SKM-1 (cell line): Measurements from ENCODE around the gene HIVEP3.

Experiments
- DNase-seq: peaks from one replicate; lab custom pipeline; 2025; ENCODE audit not compliant: unreplicated experiment; lab: John Stamatoyannopoulos, UW

The HIVEP3 gene

DNA sequence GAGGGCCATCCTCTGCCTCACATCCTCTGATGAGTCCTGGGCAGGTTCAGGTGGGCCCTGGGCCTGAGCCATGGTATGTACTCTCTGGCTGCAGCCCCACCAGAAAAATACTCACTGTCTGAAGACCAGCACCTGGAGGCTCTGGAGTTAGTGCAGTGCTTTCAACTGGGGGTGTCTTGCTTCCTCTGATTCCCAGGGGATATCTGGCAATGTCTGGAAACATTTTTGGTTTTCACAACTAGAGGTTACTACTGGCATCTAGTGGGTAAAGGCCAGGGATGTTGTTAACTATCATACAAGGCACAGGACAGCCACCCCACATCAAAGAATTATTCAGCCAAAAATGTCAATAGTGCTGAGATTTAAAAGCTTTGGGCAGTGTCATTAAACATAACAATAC, 152.7 kb downstream of the HIVEP3 start:
- DNase-seq: no peak

DNA sequence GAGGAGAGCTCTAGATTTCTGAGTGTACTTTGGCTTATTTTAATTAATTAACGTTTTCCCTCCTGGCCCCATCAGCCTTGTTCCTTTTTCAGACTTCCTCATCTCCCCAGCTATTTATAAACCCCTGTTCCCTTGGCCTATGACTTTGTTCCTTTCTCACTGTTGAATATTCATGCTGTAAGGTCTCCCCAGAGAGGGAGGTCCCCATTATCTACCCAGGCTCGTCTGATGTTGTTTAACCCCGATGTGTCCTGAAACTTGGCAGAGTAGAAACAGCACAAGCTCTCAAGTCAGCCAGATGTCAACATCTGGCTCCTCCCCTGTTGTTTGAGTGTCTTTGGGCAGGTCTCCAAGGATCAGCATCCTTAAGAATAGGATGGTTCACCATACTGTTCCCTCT, 153.6 kb downstream of the HIVEP3 start:
- DNase-seq: peak; percentile 92

DNA sequence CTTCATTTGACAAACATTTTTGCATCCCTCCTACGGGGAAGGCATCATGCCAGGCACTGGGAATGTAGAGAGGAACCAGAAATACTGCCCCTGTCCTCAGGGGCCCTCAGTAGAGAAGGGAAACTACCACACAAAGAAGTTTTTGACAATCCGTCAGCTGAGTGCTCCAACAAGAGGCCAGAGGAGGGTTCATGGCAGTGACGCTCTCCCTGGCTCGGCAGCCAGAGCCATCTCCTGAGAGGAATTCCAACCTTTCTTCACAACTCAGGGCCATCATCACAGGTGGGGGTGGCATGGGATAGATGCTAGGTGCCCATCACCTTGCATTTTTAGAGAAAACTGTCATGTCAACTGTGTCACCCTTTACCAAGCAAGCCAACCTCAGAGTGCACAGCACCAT, 154.1 kb downstream of the HIVEP3 start:
- peak; percentile 21 for DNase-seq

DNA sequence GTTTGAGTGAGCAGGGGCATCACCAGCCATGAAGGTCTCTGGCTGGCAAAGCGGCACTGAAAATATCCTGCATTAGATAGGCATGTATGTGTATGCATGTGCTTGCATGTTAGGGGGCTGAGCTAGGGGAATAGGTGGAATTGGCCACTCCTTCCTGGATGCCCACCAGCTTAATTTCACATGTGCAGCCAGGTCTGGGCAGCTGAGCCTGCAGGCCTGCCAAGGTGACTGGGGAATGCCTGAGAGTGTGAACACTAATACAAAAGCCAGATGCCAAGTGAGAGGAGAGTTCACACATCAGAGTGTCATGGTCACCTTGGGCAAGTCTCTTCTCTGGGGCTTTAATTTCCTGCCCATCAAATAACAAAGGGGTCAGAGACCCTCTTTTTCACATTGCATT, 155.9 kb downstream of the HIVEP3 start:
- no peak for DNase-seq

DNA sequence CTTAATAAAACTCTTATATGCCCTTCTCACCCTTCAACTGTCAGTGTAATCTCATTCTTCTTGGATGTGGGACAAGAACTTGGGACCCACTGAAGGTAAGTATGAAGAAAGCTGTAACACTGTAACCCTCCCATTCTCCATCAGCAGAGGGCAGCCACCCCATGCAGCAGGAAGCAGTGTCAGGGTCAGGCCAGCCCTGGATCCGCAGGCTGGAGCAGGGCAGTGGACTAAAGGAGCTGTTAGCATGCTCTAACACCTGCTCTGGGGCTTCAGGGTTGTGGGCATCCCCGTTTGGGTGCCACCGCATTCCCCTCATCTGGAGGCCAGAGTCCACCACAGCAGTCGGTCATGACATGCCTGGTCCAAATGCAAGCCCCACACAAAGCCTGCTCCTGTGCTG, 156.5 kb downstream of the HIVEP3 start:
- DNase-seq: no peak

DNA sequence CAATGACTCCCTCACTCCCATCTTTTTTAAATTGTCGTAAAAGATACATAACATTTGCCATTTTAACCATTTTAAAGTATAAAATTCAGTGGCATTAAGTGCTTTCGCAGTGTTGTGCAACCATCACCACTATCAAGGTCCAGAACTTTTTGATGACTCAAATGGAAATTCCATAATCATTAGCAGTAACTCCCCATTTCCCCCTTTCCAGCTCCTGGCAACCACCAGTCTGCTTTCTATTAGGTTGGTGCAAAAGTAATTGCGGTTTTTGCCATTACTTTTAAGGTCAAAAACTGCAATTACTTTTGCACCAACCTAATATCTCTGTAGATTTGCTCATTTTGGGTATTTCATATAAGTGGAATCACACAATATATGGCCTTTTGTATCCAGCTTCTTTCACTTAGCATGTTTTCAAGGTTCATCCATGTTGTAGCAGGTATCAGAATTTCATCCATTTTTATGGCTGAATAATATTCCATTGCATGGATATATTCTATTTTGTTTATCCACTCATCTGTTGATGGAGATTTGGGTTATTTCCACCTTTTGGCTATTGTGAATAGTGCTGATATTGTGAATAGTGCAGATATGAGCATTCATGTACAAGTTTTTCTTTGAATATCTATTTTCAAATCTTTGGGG, 159.7 kb downstream of the HIVEP3 start:
- DNase-seq: no peak

DNA sequence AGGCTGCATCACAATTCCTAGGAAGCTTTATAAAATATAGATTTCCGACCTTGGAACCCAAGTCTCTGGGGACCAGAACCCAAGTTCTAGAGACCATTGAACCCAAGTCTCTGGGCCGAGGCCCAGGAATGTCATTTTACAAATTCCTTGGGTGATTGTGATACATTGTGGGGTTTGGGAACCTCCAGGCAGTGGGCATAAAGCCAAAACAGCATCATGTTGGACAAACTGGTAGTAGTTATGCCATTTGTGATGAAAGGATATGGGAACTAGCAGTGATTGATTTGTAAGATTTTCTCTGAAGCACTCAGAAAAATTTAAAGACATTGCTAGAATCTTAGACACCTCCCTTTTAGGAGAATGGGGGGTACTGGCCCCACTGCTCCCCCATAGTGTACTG, 160.2 kb downstream of the HIVEP3 start:
- no peak for DNase-seq

DNA sequence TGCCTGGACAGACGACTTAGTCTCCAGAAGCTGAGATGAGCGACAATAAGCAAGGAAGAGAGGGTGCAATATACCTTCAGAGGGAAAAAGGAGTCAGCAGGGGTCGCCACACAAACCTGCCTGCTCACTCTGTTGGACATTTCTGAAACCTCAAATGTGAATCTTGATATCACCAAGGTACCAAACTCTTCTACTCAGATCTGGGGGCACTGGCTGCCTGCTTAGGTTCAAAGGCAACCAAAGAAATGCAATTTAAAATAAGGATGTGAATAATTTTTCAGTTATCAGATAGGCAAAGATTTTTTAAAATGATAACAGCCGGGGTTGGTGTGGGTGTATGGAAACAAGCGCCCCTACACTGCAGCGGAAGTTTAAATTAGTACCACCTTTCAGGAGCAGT, 164.2 kb downstream of the HIVEP3 start:
- no peak for DNase-seq

DNA sequence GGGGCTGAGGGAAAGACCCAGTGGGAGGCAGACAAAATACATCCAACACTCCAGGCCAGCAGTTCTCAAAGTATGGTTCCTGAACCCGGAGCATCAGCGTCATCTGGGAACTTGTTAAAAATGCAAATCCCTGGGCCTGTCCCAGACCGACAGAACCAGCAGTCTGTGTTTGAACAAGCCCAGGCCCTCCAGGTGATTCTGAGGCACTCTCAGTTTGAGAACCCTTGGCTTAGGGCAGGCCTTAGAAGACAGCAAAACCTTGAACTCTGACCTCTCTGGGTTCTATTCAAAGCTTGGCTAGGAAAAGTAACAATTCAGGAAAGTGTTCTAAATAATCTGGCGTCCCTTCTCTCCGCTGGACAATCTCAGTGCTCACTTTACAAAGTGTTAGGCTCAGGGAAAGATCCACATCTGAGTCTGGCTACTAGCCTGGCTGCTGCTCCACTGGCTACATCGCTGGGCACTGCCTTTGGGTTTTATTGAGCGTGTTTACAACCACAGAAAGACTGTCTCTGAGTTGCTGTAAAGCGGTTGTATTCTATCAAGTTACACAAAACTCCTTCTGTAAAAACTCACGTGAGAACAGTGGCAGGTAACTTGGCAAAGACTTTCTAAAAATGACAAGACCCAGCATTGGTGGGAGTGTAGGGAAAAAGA, 166.1 kb downstream of the HIVEP3 start:
- DNase-seq: no peak

DNA sequence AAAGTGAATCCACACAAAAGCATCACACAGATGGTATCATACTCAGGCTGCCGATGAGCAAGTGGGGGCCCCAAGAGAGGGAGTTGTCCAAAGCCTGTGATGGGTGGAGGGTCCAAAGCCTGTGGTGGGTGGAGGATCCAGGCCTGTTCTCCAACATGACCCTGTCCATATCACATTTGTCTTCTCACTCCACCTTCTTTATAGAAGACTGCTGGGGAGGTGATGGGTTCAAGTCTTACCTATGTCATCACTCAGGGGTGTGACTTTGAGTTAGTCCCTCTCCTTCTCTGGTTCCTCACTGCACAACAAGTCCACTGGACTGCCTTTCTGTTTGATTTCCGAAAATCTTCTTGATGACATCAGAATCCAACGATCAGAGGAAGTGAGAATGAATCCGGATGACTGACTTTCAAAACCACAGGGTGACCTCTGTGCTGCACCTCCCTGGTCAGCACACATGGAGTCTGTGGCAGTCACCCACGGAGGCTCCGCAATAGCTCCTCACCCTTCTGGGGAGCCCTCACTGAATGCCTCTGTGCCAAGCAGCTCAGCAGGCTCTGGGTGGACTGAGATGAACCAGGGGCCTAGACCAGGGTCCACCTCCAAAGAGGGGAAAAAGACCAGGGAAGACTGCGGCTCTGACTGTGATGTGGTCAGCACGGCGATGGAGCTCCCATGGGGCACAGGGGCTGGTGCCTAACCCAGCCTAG, 166.8 kb downstream of the HIVEP3 start:
- peak; percentile 65 for DNase-seq

DNA sequence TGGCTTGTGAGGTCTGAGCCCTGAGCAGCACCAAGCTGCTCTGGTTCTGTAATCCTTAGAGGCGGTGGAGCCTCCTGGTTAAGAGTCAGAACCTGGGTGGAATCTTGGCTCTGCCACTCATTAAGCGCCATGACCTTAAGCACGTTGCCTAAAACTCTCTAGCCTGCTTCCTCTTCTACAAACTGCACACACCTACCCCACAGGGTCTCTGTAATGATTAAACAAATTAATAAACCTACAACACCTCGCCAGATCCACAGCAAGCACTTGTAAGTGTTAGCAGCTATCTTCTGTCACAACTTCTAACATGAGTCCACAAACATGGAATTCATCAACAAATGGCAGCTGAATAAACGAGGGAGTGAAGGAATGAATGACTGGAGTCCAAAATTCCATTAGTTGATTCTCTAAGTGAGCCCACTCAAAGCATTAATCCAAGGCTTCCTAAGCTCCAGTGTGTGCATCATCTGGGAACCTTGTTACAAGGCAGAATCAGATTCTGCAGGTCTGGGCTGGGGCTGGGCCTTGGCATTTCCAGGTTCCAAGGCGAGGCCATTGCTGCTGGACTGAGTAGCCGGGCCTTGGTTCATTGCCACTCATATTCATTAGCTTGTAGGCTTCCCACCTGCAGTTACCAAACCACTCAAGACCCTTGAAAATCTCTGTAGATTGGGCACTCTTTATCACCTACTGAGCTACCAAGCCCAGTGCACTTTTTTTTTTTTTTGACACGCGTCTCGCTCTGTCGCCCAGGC, 168.6 kb downstream of the HIVEP3 start:
- DNase-seq: no peak

DNA sequence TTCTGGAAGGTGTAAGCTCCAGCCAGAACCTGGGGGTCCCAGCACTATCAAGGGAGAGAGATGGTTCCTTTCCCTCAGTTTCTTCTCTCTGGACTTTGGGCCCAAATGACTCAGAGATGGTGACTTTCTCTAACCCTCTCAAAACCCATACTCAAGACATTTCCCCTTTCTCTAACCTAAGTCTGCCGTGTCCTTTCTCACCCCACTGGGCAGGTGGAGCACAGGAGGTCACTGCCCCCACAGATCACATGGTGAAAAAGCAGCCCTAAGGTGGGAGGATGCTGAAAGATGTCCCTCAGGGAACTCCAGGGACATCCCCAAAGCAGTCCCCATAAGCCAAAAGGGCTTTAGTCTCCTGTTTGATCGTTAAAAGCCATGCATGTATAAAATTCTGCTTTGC, 173.7 kb downstream of the HIVEP3 start:
- DNase-seq: no peak

DNA sequence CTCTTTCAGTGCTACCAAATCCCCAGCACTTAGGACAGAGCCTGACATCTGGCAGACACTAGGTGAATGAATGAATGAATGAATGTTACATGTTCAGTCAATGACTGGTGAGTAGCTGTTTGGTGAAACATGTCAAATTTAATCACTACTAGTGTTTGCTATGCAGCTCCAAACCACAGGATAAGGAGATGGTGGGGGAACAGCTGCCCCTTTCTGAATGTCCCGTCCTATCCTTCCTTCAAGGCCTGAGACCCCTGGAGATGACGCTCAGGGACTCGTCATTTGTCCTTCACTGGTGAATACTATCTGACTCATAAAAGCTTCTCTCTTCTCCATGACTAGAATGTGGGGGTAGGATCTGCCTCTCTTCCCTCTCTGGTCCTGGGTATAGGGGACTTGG, 175.4 kb downstream of the HIVEP3 start:
- DNase-seq: no peak

DNA sequence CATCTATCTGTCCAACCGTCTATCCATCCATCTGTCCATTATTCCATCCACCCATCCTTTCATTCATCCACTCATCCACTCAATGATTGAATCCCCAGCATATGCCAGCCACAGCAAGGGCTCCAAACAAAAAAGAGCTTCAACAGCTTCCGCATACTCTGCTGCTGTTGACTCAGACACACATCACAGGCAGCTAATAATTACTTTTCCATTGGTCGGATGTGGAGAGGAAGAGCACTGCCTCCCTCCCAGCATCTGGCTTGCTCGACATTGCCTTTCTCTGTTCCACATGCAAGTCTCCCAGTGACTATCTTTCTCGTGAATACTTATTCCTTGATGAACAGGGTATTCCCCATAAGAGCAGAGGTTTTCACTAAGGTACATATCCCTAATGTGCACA, 176.5 kb downstream of the HIVEP3 start:
- no peak for DNase-seq

DNA sequence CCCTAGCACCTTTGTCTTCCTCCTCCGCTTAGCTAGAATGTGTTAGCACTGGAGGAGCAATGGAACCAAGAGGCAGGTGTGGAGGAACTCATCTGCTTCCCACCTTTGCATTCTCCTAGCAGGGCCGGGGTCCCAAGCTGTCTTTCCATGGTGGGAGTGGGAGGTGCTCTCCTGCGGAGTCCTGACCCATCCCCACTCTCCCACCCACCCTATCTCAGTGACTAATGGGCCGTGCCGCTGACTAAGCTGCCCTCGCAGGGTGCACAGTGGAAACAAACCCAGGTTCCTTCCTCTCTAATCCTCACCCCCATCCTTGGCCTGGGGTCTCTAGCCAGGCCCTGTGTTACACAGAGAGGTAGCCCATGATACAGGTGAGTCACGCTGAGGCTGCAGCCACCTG, 177.5 kb downstream of the HIVEP3 start:
- DNase-seq: no peak

DNA sequence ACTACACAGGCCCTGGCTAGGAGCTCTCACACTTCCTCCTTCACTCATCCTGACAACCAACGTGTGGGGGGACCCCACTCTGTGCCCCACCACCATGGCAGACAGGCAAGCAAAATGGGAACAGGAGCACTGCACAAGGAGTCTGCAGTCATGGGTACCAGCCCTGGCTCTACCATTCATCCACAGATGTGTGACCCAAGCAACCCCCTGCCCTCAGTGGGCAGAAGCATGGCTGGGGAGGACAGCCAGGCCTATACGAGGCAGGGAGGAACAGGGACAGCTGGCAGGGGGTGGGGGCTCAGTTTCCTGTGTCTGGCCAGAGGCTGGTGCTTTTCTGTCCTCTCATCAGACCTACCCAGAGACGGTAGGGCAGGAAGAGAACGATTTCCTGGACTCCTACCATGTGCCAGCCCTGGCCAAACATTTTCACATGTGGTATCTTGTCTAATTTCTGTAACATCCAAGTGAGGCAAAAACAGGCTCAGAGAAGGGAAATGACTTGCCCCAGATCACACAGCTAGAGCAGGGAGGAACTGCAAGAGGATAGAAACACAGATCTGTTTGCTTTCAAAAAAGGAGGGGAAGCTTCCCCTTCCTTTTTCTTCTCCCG, 178.0 kb downstream of the HIVEP3 start:
- peak; percentile 71 for DNase-seq

DNA sequence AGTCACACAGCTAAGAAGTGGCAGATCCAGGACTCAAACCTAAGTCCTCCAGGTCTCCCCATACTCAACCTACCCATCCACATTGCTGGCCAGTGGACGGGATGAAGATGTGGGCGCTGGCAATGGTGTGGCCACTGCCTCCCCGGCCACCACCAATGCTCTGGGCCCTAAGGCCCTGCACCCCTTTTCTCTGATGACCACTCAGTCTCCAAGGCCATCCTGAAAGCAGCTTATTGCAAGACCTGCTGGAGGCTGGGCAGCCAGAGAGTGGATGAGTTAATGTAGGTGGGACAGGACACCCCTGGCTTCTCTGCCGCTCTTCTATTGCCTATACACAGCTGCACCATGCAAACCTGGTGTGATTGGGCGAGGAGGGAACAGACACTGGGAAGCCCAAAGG, 178.7 kb downstream of the HIVEP3 start:
- DNase-seq: no peak

DNA sequence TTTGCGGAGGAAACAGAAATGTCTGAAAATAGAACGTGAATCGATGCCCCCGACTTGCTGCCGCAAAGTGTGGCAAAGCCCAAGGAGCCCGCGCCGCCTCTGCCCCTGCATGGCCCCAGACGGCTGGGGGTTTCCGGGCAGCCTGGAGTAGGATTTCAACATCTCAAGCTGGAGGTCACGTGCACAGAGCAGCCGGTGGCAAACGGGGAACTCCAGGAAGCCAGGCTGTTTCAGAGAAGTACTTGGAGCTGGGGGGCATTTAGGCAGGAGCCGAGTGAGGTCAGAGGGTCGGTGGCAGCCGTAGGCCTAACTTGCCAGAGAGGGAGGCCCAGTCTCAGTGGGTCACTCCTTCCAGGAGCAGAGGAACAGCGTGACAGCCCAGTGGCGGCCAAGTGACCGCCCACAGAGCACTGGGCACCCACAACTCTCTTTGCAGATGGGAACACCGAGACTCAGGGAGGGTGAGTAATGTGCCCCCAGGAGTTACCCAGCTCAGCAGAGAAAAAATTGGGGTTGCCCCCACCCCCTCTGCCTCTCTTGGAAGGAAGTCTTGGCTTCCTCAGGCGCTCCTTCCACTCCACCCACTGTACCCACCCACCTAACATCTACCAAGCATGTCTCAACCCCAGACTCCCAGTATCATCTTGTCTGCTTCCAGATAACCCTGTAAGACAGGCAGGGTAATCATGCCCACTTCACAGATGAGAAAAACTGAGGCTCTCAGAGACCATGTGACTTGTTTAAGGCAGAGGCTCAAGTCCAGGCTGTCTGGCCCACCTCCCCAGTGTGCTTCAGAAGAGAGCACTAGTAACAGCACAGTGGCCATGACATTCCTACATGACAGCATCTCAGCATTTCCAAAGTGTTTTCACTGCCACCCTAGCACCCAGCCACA, 179.4 kb downstream of the HIVEP3 start:
- DNase-seq: peak; percentile 88

DNA sequence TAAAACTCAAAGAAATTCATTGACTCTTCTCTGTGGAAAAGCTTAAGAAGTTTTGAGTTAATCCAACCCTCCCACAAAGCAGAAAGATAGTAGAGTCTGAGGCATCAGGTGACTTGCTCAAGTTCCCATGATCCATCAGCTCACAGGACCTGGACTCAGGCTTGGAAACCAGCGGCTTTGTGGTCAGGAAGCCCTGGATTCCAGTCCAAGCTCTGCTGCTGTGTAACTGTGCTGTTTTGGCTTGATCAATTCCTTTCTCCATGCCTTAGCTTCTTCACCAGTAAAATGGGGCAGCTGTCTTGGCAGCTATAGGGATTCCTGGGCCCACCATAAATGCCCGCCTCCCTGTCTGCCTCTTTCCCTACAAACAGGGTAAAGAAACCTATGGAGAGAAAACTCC, 180.2 kb downstream of the HIVEP3 start:
- DNase-seq: no peak

DNA sequence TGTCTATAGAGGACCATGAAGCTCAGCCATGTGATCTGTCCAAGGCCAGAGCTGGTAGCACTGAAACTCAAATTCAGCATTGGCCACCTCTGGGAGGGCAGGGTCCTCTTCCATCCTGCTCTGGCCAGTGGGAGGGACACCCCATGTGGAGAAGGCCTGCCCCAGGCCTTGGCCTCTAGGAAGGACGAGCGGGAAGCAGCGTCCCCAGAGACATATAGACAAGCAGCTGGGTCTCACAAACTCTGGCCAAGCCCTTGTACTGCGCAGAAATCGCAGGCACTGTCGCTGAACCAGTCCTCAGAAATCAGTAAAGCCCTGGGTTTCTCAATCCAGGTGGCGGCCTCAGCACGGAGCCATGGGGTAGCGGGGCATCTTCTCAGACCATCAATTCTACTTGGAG, 180.7 kb downstream of the HIVEP3 start:
- DNase-seq: no peak
